ENCODE measurements around the gene LRP5.

DNA sequence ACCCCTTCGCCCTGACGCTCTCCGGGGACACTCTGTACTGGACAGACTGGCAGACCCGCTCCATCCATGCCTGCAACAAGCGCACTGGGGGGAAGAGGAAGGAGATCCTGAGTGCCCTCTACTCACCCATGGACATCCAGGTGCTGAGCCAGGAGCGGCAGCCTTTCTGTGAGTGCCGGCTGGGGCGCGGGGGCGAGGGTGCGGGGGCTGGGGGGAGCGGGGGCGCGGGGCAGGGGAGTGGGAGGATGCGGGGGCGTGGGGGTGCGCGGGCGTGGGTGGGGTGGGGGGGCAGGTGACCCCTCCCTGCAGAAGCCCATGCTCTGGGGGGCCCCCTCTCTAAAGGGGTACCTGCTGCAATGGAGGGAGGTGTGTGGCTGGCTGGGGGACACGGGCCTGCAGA lies 51.4 kb downstream of the LRP5 start:
- no peak for TF ChIP-seq POLR2A (IDR thresholded peaks at IDR 0.05)
- TF ChIP-seq, protein P1, sequence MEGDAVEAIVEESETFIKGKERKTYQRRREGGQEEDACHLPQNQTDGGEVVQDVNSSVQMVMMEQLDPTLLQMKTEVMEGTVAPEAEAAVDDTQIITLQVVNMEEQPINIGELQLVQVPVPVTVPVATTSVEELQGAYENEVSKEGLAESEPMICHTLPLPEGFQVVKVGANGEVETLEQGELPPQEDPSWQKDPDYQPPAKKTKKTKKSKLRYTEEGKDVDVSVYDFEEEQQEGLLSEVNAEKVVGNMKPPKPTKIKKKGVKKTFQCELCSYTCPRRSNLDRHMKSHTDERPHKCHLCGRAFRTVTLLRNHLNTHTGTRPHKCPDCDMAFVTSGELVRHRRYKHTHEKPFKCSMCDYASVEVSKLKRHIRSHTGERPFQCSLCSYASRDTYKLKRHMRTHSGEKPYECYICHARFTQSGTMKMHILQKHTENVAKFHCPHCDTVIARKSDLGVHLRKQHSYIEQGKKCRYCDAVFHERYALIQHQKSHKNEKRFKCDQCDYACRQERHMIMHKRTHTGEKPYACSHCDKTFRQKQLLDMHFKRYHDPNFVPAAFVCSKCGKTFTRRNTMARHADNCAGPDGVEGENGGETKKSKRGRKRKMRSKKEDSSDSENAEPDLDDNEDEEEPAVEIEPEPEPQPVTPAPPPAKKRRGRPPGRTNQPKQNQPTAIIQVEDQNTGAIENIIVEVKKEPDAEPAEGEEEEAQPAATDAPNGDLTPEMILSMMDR (IDR thresholded peaks at IDR 0.05) = no peak
